NCI-H187 treated with DMSO at 0.1 percent for 48 hours (cell line): ENCODE measurements around the gene RABAC1.
"Not testable (repeated sequence)": the region's sequence is repeated elsewhere in the genome, so short reads cannot be mapped to it uniquely, and the experiment has no call there.

ENCODE experiments used
- DNase-seq: peaks from one replicate; lab custom pipeline; 2025; lab: John Stamatoyannopoulos, UW

The RABAC1 gene, protein sequence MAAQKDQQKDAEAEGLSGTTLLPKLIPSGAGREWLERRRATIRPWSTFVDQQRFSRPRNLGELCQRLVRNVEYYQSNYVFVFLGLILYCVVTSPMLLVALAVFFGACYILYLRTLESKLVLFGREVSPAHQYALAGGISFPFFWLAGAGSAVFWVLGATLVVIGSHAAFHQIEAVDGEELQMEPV

DNA sequence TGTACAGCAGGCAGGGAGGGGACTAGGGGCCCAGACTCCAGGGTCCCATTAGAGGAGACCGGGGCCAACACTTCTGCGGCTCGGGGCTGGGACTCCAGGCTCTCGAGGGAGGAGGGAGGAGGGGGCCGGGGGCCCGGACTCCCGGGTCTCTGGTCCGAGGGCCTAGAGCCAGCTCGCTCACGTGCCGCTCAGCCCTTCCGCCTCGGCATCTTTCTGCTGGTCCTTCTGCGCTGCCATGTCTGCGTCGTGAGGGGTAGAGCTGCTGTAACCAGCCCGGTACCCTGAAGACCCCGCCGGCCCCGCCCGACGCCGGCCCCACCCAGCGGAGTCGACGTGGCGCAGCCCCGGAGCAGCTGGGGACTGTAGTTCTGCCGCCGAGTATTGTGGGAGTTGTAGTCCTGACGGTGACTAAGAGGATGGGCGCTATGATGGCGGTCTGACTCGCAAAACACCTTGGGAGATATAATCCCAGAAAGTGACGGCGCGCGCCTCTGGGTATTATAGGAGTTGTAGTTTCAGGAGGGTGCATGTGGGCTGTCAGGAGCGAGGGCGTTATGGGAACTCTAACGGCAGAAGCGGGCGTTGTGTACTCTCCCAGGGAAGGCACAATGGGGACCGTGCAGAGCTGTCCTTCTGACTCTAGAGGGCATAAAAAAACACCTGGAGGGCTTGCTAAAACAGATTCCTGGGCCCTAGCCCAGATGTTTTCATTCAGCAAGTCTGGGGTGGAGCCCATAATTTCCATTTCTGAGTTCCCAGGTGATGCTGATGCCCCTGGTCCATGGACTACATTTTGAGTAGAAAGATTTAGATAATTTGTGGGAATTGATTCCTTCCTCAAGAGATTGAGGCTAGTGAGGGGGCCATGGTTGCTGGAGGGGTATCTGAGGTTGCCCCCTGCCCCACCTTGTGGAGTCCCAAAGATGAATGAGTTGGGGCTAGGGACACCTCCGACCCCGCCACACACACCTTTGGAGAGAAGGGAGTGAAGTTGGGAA lies at the start of gene RABAC1:
TSS of gene RABAC1 (minus strand) at position 266 of the 998 bp plus-strand sequence. CDS start at position 237, 29 bp downstream.
- peak; percentile 94 for DNase-seq

DNA sequence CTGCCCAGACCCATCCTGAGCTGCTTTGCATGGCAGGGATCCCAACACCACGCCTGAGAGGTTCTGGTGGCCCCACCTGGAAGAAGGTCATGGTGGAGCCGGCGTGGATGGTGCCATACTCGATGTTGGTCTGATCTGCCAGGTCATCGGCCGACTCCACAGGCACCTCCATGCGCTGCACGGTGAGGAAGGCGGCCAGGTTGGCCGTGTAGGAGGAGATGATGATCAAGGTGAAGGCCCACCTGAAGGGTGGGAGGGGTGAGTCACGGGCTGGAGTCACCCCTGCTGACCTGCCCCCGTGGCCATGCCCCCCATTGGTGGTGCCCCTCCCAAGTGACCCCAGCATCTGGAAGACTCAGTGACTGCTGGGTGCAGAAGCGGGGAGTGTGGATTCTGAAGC lies 47.4 kb upstream of the RABAC1 start:
- DNase-seq = no peak

DNA sequence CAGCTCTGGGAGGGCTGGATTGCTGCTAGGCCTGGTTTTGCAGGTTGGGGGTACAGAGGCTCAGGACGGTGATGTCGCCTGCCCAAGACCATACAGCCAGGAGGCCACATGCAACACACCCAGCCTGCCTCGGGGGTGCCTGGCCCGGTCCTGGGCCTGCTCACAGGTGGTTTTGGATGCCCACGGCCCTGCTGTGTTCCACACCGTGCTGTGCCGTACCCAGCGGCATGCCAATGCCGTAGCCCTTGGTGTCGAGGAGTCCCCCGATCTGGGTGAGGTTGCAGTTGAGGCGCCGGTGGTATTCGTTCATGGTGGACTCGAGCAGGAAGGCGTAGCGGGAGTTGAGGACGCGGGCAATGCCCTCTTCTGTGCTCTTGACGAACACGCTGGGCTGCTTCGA lies 46.4 kb upstream of the RABAC1 start:
- no peak for DNase-seq

DNA sequence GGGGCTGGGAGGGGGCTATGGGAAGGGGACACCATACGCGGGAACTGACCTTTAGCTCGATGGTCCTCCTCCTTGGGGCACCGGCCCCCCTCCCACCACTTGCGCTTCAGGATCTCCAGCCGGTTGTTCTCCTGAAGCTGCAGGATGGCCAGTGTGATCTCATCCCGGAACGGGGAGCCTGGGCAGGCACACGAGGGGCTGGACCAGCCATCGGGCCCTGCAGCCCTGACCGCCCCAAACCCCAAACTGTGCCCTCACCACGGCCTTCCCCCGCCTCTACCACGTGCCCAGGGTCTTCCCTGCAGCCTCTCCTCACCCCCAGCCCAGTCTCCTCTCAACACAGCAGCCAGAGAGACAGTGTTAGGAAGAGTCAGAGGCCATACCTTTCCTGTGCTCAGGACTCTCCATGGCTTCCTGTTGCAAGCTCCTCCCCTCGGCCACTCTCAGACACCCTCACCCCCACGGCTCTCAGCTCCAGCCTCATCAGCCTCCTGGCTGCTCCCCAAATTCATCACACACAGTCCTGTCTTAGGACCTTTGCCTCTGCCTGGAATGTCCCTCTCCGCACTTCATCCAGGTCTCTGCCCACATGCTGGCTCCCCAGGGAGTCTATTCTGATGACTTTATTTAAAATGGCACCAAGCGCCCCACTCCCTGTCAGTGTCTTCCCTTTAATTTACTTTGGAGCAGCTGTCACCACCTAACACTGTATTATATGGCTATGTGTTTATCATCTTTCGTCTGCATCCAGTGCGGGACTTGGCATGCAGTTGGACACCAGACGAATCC lies 44.6 kb upstream of the RABAC1 start:
- DNase-seq = no peak

DNA sequence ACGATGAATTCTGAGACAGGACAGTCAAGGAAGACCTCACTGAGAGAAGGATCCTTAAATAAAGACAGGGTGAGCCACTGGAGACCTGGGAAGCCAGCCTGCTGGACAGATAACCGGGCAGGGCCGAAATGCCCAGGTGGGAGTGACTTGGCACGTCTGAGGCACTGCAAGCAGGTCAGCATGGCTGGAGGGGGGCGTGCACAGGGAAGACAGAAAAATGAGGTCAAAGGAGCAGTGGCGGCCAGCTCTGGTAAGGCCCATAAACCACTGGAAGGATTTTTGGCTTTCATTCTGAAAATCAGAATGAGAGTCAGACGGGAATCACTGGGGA lies 40.7 kb upstream of the RABAC1 start:
- no peak for DNase-seq

DNA sequence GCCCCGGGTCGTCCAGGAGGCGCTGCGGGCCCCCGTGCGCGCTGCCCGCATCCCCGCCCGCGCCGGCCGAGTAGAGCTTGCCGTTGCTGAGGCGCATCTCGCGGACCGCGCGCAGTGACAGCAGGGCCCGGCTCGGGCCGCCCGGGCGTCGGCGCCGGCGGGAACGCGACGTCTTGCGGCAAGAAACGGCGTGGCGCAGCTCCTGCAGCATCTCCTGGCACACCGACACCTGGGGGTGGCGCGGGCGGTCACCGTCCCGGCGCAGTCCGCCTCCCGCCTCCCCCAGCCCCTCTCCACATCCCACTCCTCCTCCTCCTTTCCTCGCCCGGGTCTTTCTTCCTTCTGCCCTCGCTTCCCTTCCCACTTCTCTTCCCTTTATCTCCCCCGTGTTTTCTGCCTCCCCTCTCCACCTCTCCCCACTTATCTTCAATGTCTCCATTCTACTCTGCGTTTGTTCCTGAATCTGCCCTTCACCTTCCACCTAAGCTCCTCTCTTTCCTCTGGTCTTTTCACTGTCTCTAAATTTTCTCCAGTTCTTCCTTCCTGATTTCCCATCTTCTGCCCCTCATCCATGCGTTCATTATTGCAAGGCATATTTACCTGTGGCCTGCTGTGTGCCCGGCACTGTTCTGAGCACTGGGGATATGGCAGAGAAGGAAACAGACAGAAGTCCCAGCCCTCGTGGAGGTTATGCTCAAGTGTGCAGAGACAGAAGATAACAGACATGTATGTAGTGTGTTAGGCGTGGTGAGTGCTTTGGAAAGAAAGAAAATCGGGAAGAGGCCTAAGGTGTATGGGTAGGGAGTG lies 40.2 kb upstream of the RABAC1 start:
- DNase-seq = no peak

DNA sequence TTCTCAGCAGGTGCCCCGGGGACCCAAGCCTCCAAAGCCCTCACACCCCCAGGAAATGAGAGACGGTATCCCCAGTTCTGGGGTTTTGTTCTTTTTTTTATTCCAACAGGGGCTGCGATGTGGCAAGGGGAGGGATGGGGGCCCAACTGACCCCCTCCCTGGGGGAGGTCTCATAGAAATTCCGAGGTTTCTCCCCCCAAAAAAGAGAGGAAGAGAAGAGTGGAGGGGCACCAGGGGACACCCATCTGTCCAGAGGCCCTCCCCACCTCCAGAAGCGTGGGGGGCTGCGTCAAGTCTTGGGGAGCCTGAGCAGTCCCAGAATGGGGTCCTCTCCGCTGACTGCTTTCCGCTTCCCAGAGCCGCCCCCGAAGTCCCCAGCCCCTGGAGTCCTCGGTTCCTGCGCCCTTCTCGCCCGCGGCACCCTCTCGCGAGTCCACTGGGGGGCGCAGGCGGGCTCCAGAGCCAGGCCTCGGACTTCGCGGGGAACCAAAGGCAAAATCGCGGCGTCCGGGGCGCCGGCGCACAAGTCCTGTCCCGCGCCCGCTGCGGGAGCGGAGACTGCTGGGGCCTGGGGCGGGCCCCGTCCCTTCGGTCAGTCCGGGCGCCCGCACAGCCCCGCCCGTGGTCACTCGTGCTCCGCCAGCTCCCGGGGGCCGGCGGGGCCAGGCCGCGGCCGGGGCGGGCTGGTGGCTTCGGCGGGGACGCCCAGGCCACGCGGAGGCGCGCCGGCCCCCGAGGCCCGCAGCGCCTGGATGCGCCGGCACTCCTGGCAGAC lies 39.3 kb upstream of the RABAC1 start:
- DNase-seq = no peak

DNA sequence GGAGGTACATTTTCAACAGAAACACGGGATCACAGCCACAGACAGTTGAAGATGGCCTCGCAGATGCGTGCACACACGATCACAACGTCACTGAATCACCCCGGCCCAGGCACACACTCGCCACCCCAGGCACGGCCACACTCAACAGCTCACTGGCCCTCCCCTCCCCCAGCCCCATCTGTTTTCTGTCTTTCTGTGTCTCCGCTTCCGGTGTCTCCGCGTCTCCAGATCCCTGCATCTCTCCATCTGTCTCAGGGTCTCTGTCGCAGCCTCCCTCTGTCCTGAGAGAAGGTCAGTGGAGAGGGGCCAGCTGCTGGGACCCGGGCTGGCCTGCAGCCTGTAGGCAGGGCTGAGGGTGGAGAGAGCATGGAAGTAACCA lies 38.7 kb upstream of the RABAC1 start:
- no peak for DNase-seq

DNA sequence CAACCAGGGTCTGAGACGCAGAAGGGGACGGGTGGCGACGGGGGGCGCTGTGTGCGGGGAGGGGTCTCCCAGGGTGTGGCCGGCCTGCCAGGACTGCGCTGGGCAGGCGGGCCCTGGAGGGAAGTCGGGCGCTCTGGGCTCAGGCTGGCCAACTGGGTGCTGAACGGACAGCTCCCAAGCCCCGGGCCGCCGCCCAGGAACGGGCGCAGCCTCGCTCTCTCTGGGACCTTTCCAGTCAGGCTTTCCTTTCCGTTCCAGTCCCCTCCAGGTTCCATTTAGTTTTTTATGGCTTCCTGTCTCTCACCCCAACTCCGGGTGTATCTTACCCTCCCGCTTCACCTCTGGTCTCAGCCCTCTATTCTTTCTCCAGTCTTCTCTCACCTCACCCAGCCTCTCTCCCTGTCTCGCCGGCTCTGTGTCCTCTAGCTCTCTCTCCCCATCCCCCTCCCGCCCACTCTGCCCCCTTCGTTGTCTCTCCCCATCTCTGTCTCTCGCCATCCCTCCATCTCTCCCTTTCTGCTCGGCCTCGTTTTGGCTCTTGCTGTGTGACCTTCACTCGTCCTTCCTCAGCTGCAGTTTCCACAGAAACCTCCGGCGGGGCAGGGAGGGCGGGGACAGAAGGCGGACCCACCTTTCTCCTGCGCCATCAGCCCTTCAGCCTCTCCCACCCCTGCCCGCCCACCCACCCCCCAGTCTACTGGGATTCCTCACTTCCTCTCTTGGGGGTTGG lies 38.2 kb upstream of the RABAC1 start:
- DNase-seq = no peak

DNA sequence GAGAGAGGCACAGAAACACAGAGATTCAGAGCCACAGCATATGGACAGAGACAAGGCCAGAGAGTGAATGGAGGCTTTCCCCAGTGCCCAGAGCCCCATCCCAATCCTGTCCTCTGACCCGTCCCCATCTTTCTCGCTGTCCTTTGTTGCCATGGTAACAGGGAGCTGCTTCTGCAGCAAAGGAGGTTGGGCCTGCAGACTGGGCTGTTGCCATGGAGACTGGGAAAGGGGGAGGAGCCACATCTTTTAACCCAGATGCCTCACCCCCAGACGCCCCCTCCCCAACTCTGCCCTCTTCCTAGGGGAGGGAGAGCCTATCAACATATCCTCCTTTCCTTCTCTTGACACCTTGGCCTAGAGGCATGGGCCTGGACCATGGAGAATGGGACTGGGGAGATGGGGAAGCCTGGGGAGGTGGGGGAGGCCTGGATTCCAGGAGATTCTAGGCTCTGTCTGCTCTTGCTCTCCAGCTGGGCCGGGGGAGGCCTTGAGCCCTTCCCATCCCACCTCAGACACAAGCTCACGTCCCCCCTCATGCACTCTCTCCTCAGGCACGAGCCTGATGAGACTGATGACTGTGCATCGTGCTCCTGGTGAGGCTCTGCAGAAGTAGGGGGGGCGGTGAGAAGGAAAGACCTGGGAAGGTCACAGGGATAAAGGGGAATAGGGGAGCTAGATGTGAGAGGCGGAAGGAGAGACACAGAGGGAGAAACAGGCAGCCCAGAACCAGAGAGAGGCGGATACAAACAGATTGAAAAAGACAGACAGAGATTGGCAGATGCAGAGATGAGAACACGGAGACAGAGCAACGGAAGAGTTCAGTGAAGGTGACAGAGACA lies 37.1 kb upstream of the RABAC1 start:
- no peak for DNase-seq

DNA sequence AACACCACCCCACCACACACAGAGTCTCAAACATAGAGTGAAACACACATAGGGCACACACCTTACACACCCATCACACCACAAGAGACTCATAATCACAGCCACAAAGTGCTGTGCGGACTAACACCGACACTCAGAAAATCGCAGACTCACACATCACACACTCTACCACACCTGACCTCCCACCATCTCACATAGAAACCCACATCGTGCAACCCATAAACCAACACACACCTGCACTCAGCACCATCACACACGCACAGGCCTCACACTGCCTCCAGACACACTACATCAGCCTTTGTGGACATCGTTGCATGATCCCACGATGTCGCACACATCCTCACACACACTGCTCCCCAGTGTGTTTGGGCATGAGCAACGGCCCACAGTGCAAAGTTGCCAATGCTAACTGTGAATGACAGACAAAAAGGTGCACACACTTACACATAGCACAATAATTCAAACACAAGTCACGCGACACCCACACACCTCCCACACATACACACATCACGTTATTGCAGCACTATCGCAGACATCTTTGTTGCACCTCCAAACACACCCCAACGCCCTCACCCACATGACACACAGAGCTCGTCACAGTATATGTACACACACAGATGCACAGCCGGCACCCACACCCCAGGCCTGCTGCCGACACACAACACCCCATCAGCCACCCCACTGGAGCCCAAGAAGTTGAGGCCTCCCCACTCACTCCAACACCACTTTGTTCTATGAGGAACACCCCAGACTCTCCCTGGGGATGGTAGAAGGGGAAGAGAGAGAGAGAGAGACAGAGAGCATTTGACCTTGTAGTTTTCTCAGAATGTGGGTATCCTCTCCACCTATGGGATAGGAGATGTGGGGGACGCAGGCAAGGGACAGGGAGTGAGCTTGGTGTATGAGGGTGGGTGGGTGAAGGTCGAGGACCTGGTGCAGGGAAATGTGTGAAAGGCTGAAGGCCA lies 36.2 kb upstream of the RABAC1 start:
- no peak for DNase-seq

DNA sequence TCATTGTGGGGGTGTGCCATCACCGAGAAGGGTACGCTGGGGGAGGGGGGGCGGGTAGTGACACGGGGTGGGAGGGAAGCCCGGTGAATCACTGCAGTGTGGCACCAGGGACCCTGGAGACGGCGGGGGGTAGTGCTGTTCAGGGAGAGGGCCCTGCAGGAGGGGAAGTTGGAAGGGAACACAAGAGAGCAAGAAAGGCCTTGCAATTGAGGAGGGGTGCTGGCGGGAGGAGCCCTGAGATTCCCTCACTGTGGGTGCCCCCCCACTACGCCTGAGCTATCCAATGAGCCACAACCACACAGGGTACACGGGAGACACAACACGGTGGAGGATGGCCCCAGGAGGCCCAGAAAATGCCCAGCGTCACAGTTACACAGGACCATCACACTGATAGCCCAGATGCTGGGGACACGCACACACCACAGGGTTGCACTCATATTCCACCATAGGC lies 35.4 kb upstream of the RABAC1 start:
- no peak for DNase-seq

DNA sequence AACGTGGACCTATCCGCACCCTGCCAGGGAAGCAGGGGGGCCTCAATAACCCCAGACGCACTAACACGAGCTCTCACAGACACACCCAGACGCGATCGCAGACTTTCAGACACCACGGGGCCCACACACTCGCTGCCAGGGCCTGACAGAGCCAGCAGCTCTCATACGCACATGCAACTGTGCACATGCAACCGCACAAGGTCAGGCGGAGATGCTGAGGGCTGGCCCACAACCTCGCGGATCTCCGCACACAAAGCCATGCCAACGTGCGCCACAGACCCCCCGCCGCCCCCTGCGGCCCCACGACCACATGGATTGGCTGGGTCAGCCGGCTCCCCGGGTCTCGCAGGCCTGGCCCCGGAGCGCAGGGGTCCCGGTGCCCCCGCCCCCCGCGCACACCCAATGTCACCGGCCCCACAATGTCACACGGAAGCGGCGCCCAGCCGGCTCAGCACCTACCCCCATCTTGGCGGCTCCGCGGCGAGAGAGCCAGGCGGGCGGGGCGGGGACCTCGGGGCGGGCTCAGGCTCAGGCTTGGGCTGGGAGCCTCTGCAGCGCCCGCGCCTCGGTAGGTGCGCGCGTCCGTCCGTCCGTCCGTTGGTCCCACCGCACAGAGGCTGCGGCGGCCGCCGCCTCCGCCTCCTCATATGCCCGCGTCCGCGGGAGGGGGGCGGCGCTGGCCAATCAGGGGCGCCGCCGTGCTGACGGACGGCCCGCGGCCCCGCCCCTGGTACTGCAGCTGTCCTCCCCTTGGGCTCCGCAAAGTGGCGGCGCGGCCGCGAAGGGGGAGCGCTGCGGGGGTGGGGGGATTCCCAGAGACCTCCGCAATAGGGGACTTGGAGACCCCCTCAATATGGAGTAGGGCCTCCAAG lies 34.7 kb upstream of the RABAC1 start, which contains the start of gene ATP1A3:
TSS of gene ATP1A3 (minus strand) at position 619 of the 872 bp plus-strand sequence. CDS start at position 465, 154 bp downstream.
- no peak for DNase-seq

DNA sequence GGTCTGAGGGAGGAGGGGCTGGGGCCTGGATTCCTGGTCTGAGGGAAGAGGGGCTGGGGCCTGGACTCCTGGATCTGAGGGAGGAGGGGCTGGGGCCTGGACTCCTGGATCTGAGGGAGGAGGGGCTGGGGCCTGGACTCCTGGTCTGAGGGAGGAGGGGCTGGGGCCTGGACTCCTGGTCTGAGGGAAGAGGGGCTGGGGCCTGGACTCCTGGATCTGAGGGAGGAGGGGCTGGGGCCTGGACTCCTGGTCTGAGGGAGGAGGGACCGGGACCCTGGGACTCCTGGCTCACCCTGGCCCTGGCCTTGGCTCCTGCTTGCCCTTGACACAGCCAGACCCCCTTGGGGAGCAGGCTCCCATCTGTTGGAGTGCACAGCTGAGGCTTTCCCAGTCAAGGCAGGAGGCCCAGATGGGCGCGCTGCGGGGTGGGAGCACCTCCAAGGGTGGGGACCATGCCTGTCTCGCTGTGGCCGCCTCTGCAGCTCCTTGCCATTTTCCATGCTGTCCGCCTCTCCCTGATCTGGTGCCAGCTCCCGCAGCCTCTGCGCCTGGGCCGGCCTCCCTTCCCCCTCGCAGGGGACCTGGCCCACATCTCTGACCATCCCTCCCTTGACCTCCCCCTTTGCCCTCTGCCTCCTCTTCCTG lies 32.9 kb upstream of the RABAC1 start:
- DNase-seq = not testable (repeated sequence)

DNA sequence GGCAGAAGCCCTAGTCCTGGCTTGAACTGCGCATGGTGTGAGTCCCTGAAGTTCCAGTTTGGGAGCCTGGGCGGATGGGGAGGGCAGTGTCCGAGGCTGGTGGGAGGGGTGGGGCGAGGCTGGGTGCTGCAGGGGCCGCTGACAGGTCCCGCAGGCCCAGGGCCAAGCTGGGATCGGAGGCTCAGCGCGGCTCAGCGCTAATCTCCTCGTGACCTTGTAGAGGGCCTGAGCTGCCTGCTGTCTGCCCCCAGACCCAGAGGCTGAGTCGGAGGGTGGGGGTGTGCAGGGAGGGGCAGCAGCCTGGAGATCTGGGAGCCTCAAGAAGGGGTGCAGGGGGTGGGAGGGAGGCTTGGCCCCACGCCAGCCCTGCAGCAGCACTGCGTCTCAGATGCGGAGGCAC lies 31.9 kb upstream of the RABAC1 start:
- no peak for DNase-seq

DNA sequence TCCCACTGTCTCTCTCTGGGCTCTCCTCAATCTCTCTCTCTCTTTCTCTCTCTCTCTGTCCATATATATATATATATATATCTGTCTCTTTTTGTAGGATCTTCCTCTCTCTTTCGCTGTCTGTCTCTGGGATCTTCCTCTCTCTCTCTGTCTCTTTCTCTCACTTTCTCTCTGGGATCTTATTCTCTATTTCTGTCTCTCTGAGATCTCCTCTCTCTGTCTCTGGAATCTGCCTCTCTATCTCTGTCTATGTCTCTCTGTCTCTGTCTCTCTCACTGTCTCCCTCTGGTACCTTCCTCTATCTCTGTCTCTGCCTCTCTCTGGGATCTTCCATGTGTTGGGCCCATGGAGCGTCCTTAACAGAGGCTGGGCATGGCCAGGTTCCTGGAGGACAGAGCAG lies 31.5 kb upstream of the RABAC1 start:
- DNase-seq = no peak

DNA sequence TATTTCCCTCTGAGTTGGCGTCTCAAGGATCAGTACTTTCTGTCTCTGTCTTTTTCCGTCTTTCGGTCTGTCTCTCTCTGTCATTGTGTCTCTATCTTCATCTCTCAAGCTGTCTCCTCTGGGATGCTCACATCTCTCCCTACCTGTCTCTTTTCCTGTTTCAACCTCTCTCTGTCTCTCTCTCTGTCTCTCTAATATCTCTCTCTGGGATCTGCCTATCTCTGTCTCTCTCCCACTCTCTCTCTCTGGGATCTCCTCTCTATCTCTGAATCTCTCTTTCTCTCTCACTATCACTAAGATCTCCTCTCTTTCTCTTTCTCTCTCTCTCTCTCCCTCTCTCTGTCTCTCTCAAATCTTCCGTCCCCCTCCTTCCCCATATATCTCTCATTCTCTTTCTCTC lies 30.9 kb upstream of the RABAC1 start:
- DNase-seq = no peak
